ENCODE data around the gene RAD51B.

RAD51B gene

GRCh38 chr14:68518761-68519670, 699.4 kb downstream of the RAD51B start:
- WGBS, result 82% methylated on average over 7 of the region's 7 CpGs
- Histone ChIP-seq H3K36me3 (ENCODE audit: insufficient read depth, low read length) (no peaks in the 10 kb centered on the region), H3K4me1 (ENCODE audit: insufficient read depth, low read length) (peaks cover 42% of the 10 kb centered on the region), H3K9ac (ENCODE audit: low read depth, low read length) (no peak overlapping the region), H3K9me3 (ENCODE audit: insufficient read depth, low read depth, low read length) (no peaks in the 10 kb centered on the region), H3K27me3 (ENCODE audit: insufficient read depth, low read length) (no peaks in the 10 kb centered on the region), H3K27ac (ENCODE audit: low read depth, low read length) (no peak overlapping the region), H3K4me3 (ENCODE audit: low read length) (no peak overlapping the region)

GRCh38 chr14:68519671-68520187, 700.1 kb downstream of the RAD51B start:
- Histone ChIP-seq H3K27ac (ENCODE audit: low read depth, low read length) (no peak overlapping the region), H3K4me1 (ENCODE audit: insufficient read depth, low read length) (peaks cover 38% of the 10 kb centered on the region)

GRCh38 chr14:68520637-68521556, 701.3 kb downstream of the RAD51B start:
- WGBS, result 52% methylated on average over 5 of the region's 5 CpGs
- no peaks in the 10 kb centered on the region for H3K27me3 ChIP-seq (ENCODE audit: insufficient read depth, low read length)
- no peak overlapping the region for H3K27ac ChIP-seq (ENCODE audit: low read depth, low read length)
- H3K4me3 ChIP-seq (ENCODE audit: low read length), result no peak overlapping the region
- H3K4me1 ChIP-seq (ENCODE audit: insufficient read depth, low read length), result peaks cover 38% of the 10 kb centered on the region
- no peak overlapping the region for H3K9ac ChIP-seq (ENCODE audit: low read depth, low read length)
- no peaks in the 10 kb centered on the region for H3K36me3 ChIP-seq (ENCODE audit: insufficient read depth, low read length)
- 0 out of 2 replicates have a peak, but pooled peaks cover 2% of the 10 kb centered on the region for H3K9me3 ChIP-seq (ENCODE audit: insufficient read depth, low read depth, low read length)

More at GRCh38 chr14:68519671-68520187, 700.1 kb downstream of the RAD51B start:
- no peaks in the 10 kb centered on the region for H3K9me3 ChIP-seq (ENCODE audit: insufficient read depth, low read depth, low read length)
- H3K36me3 ChIP-seq (ENCODE audit: insufficient read depth, low read length), result no peaks in the 10 kb centered on the region
- no peaks in the 10 kb centered on the region for H3K27me3 ChIP-seq (ENCODE audit: insufficient read depth, low read length)
- no peak overlapping the region for H3K9ac ChIP-seq (ENCODE audit: low read depth, low read length)
- WGBS, result 91% methylated on average over 5 of the region's 5 CpGs
- H3K4me3 ChIP-seq (ENCODE audit: low read length), result no peak overlapping the region

GRCh38 chr14:68521557-68521901, 702.0 kb downstream of the RAD51B start:
- H3K9ac ChIP-seq (ENCODE audit: low read depth, low read length), result no peak overlapping the region
- no peaks in the 10 kb centered on the region for H3K27me3 ChIP-seq (ENCODE audit: insufficient read depth, low read length)
- WGBS, result 79% methylated on average over 1 of the region's 1 CpG
- no peak overlapping the region for H3K4me3 ChIP-seq (ENCODE audit: low read length)
- 0 out of 2 replicates have a peak, but pooled peaks cover 2% of the 10 kb centered on the region for H3K9me3 ChIP-seq (ENCODE audit: insufficient read depth, low read depth, low read length)
- H3K4me1 ChIP-seq (ENCODE audit: insufficient read depth, low read length), result peaks cover 38% of the 10 kb centered on the region
- no peak overlapping the region for H3K27ac ChIP-seq (ENCODE audit: low read depth, low read length)
- H3K36me3 ChIP-seq (ENCODE audit: insufficient read depth, low read length), result no peaks in the 10 kb centered on the region

- H3K27ac ChIP-seq (ENCODE audit: low read depth, low read length), result no peak overlapping the region
- H3K4me1 ChIP-seq (ENCODE audit: insufficient read depth, low read length), result peaks cover 38% of the 10 kb centered on the region
- H3K27me3 ChIP-seq (ENCODE audit: insufficient read depth, low read length), result no peaks in the 10 kb centered on the region
- no peak overlapping the region for H3K9ac ChIP-seq (ENCODE audit: low read depth, low read length)
- H3K4me3 ChIP-seq (ENCODE audit: low read length), result no peak overlapping the region
- WGBS, result 84% methylated on average over 8 of the region's 8 CpGs
- no peaks in the 10 kb centered on the region for H3K36me3 ChIP-seq (ENCODE audit: insufficient read depth, low read length)
- 0 out of 2 replicates have a peak, but pooled peaks cover 2% of the 10 kb centered on the region for H3K9me3 ChIP-seq (ENCODE audit: insufficient read depth, low read depth, low read length)
These were observed 702.5 kb downstream of the RAD51B start for GRCh38 chr14:68521961-68522509.

- H3K9ac ChIP-seq (ENCODE audit: low read depth, low read length), result no peak overlapping the region
- H3K4me3 ChIP-seq (ENCODE audit: low read length), result no peak overlapping the region
- 0 out of 2 replicates have a peak, but pooled peaks cover 2% of the 10 kb centered on the region for H3K9me3 ChIP-seq (ENCODE audit: insufficient read depth, low read depth, low read length)
- H3K36me3 ChIP-seq (ENCODE audit: insufficient read depth, low read length), result no peaks in the 10 kb centered on the region
- no peaks in the 10 kb centered on the region for H3K27me3 ChIP-seq (ENCODE audit: insufficient read depth, low read length)
- H3K4me1 ChIP-seq (ENCODE audit: insufficient read depth, low read length), result peaks cover 38% of the 10 kb centered on the region
- H3K27ac ChIP-seq (ENCODE audit: low read depth, low read length), result no peak overlapping the region
- 89% methylated on average over 5 of the region's 5 CpGs for WGBS
These were observed 703.1 kb downstream of the RAD51B start for GRCh38 chr14:68522510-68523325.

GRCh38 chr14:68523326-68523610, 703.7 kb downstream of the RAD51B start:
- Histone ChIP-seq H3K4me1 (ENCODE audit: insufficient read depth, low read length) (peaks cover 34% of the 10 kb centered on the region), H3K36me3 (ENCODE audit: insufficient read depth, low read length) (no peaks in the 10 kb centered on the region), H3K9ac (ENCODE audit: low read depth, low read length) (no peak overlapping the region), H3K27me3 (ENCODE audit: insufficient read depth, low read length) (no peaks in the 10 kb centered on the region), H3K9me3 (ENCODE audit: insufficient read depth, low read depth, low read length) (0 out of 2 replicates have a peak, but pooled peaks cover 2% of the 10 kb centered on the region), H3K4me3 (ENCODE audit: low read length) (no peak overlapping the region), H3K27ac (ENCODE audit: low read depth, low read length) (no peak overlapping the region)
- WGBS, result 94% methylated on average over 4 of the region's 4 CpGs

GRCh38 chr14:68523989-68524725, 704.6 kb downstream of the RAD51B start:
- H3K9me3 ChIP-seq (ENCODE audit: insufficient read depth, low read depth, low read length), result peaks cover 10% of the 10 kb centered on the region

GRCh38 chr14:68525516-68525915, 705.9 kb downstream of the RAD51B start:
- Histone ChIP-seq H3K27me3 (ENCODE audit: insufficient read depth, low read length) (no peaks in the 10 kb centered on the region), H3K9me3 (ENCODE audit: insufficient read depth, low read depth, low read length) (peaks cover 24% of the 10 kb centered on the region), H3K4me3 (ENCODE audit: low read length) (no peak overlapping the region), H3K9ac (ENCODE audit: low read depth, low read length) (no peak overlapping the region), H3K4me1 (ENCODE audit: insufficient read depth, low read length) (peaks cover 20% of the 10 kb centered on the region), H3K36me3 (ENCODE audit: insufficient read depth, low read length) (no peaks in the 10 kb centered on the region), H3K27ac (ENCODE audit: low read depth, low read length) (no peak overlapping the region)
- WGBS, result 94% methylated on average over 4 of the region's 4 CpGs

More at GRCh38 chr14:68523989-68524725, 704.6 kb downstream of the RAD51B start:
- 93% methylated on average over 12 of the region's 12 CpGs for WGBS
- H3K4me3 ChIP-seq (ENCODE audit: low read length), result no peak overlapping the region
- peaks cover 26% of the 10 kb centered on the region for H3K4me1 ChIP-seq (ENCODE audit: insufficient read depth, low read length)
- no peaks in the 10 kb centered on the region for H3K36me3 ChIP-seq (ENCODE audit: insufficient read depth, low read length)
- no peak overlapping the region for H3K9ac ChIP-seq (ENCODE audit: low read depth, low read length)
- no peaks in the 10 kb centered on the region for H3K27me3 ChIP-seq (ENCODE audit: insufficient read depth, low read length)
- no peak overlapping the region for H3K27ac ChIP-seq (ENCODE audit: low read depth, low read length)

All from HUES64 (cell line).